Natural killer cell treated with Interleukin-12 subunit alpha and Interleukin-12 subunit beta and Interleukin-15 and Interleukin-18, amount 100 ng/mL, for 72 hours (primary cell): Measurements from ENCODE around the gene ONECUT1. TPM values are rescaled to one million over a fixed set of nuclear protein-coding genes. Genes with fewer than 3 reads are reported as not detected.

ENCODE experiments used
- total RNA-seq, 2 donors: library from RNA; stranded (reverse); gene quantifications; one replicate each; pipeline ENCODE4 v1.2.3, GENCODE V29; 2022

The ONECUT1 gene
- total RNA-seq, 2 donors from 2014 or later, result not detected

Other genes with a start within 250 kb of the ONECUT1 start
- gene ARPP19, start 221.3 kb downstream of the ONECUT1 start, total RNA-seq, result 100 to 1,000 TPM in 1 of 2 donors, 10 to 100 TPM in 1; 98.0 to 135 TPM
- 10 to 100 TPM; 34.1 to 42.0 TPM for gene ATOSA, start 110.9 kb downstream of the ONECUT1 start, total RNA-seq